Calu3 (cell line): ENCODE measurements around the gene OSMR. TPM values are rescaled to one million over a fixed set of nuclear protein-coding genes. Genes with fewer than 3 reads are reported as not detected.

Experiments used
- BruUV-seq: library from RNA; stranded (reverse); fragments of 400-500 nt; replicated peaks from 2 replicates; lab custom pipeline; 2021; lab: Mats Ljungman, UMichigan
- CTCF ChIA-PET: fragments of 300-600 bp; sonication (Branson Sonifier 250); formaldehyde crosslinking; loops from one replicate; lab custom pipeline; 2022; ENCODE audit warnings: antibody characterized with exemption; lab: Charles Lee
- DNase-seq: peaks from one replicate; pipeline ENCODE4 v3.0.0; 2022
- H3K27ac Mint-ChIP-seq: one replicate; pipeline ENCODE4 v1.8.0; 2022; ENCODE audit warnings: mixed read lengths; ENCODE audit not compliant: unreplicated experiment
- H3K27me3 Mint-ChIP-seq: one replicate; pipeline ENCODE4 v1.8.0; 2022; ENCODE audit warnings: mixed read lengths; ENCODE audit not compliant: unreplicated experiment
- H3K36me3 Mint-ChIP-seq: one replicate; pipeline ENCODE4 v1.8.0; 2022; ENCODE audit warnings: mild to moderate bottlenecking, moderate library complexity, mixed read lengths; ENCODE audit not compliant: insufficient read depth, unreplicated experiment
- H3K4me1 Mint-ChIP-seq: one replicate; pipeline ENCODE4 v1.8.0; 2022; ENCODE audit warnings: mild to moderate bottlenecking, low read depth, mixed read lengths; ENCODE audit not compliant: unreplicated experiment
- H3K4me3 Mint-ChIP-seq: one replicate; pipeline ENCODE4 v1.8.0; 2022; ENCODE audit warnings: mild to moderate bottlenecking, low read depth, moderate library complexity, mixed read lengths; ENCODE audit not compliant: unreplicated experiment
- H3K9me3 Mint-ChIP-seq: one replicate; pipeline ENCODE4 v1.8.0; 2022; ENCODE audit warnings: low read depth, mixed read lengths; ENCODE audit not compliant: unreplicated experiment
- intact Hi-C: fragments of 100-400 bp; cut with micrococcal nuclease; formaldehyde crosslinking; loops from one replicate; pipeline ENCODE4 v1.10.0; 2022; ENCODE audit not compliant: unreplicated experiment
- total RNA-seq: library from RNA; stranded (reverse); gene quantifications from 2 replicates; pipeline ENCODE4 v1.2.3, GENCODE V29; 2022
- TF ChIP-seq, protein P1 (sequence below): fragments of 200-600 bp; IDR thresholded peaks from one replicate; pipeline ENCODE4 v1.8.0; 2022; ENCODE audit warnings: antibody characterized with exemption; ENCODE audit not compliant: unreplicated experiment

OSMR gene
- total RNA-seq, 1 experiment from 2014 or later: 76.4 TPM

DNA sequence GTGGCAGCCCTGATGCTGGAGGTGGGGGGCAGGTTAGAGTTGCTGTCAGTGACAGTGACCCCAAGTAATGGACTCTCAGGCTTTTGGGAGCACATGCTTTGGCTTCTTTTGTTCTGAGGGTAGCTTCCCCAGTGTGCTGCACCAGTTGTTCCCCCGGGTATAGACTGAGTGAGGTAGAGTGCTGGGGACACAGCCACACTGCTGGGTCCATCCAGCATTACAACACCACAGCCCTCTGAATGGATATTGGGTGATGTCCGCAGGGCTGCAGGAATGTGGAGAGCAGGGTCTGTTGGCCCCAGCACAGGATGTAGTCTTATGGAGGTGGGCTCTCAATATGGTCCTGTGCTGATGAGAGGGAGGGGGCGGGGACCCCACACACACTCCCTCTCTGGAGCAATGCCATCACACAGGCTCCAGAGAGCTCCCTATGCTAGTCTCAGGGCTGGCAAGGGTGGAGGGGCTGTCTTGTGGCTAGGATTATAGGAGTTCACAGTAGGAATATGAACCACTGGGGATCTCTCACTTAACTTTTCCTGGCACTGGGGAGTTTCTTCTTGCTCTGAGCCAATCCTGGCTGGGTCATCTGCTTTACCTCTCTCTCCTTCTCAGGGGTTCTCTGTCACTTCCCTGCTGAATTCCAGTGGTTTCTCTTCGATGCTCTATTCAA, 20.7 kb downstream of the OSMR start:
- H3K4me1 Mint-ChIP-seq: peaks cover 63% of the 10 kb centered on the region
- intact Hi-C loops: no loop called here
- no peaks in the 10 kb centered on the region for H3K27me3 Mint-ChIP-seq
- H3K27ac Mint-ChIP-seq: peak overlapping the region; percentile 50
- no TSS peak for BruUV-seq
- peaks cover 8% of the 10 kb centered on the region for H3K9me3 Mint-ChIP-seq
- no peak overlapping the region for H3K4me3 Mint-ChIP-seq
- H3K36me3 Mint-ChIP-seq: peaks cover 25% of the 10 kb centered on the region
- TF ChIP-seq, protein P1, sequence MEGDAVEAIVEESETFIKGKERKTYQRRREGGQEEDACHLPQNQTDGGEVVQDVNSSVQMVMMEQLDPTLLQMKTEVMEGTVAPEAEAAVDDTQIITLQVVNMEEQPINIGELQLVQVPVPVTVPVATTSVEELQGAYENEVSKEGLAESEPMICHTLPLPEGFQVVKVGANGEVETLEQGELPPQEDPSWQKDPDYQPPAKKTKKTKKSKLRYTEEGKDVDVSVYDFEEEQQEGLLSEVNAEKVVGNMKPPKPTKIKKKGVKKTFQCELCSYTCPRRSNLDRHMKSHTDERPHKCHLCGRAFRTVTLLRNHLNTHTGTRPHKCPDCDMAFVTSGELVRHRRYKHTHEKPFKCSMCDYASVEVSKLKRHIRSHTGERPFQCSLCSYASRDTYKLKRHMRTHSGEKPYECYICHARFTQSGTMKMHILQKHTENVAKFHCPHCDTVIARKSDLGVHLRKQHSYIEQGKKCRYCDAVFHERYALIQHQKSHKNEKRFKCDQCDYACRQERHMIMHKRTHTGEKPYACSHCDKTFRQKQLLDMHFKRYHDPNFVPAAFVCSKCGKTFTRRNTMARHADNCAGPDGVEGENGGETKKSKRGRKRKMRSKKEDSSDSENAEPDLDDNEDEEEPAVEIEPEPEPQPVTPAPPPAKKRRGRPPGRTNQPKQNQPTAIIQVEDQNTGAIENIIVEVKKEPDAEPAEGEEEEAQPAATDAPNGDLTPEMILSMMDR: no peak
- DNase-seq: no peak
- CTCF ChIA-PET: interaction anchor here (0.8 kb wide), 1 partner anchor 13 kb away, joined by 3 read pairs; no protein-coding TSS in a partner anchor

DNA sequence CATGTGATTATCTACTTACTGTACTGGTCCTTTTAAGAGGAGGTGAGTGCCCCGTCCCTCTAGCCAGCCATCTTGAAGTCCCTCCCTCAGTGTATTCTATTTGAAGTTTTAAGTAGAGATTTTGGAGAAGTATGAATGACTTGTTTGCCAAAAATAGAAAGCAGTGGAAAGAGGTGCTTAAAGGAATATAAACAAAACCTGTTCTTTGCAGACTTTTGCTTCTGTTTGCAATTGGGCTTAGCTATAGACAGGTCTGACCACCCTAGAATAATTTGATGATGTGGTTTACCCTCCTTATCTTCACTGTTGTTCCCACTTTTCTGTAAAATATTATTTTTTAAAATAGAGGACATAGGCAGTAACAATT, 21.2 kb downstream of the OSMR start:
- H3K27me3 Mint-ChIP-seq: no peaks in the 10 kb centered on the region
- no peak overlapping the region for H3K4me3 Mint-ChIP-seq
- peaks cover 68% of the 10 kb centered on the region for H3K4me1 Mint-ChIP-seq
- intact Hi-C loops: no loop called here
- H3K9me3 Mint-ChIP-seq: peaks cover 8% of the 10 kb centered on the region
- DNase-seq: no peak
- H3K36me3 Mint-ChIP-seq: peaks cover 29% of the 10 kb centered on the region
- peak overlapping the region; percentile 50 for H3K27ac Mint-ChIP-seq
- no TSS peak for BruUV-seq
- TF ChIP-seq, protein P1: no peak
- CTCF ChIA-PET: interaction anchor here (0.8 kb wide), 1 partner anchor 13 kb away, joined by 3 read pairs; no protein-coding TSS in a partner anchor

DNA sequence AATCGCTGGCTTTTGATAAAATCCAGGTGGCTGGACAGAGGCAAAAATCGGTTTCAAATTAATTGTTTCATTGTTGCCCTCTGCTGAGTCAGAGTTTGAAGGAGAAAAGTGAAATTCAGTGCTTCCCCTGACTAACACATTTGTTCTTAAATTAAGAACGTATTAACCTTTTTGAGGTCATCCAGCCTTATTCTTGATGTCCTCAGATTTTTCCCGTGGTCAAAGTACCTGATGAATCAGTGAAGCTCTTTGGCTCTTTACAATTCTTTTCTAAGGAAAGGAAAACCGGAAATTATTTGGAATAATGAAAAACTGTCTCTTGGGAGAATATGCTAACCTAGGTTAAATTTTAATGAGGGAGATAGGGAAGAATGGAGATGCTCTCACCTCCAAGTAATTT, 21.6 kb downstream of the OSMR start:
- peaks cover 8% of the 10 kb centered on the region for H3K9me3 Mint-ChIP-seq
- no peak for DNase-seq
- BruUV-seq: no TSS peak
- intact Hi-C loops: no loop called here
- TF ChIP-seq, protein P1: no peak
- H3K4me1 Mint-ChIP-seq: peaks cover 72% of the 10 kb centered on the region
- peak overlapping the region; percentile 68 for H3K27ac Mint-ChIP-seq
- no peaks in the 10 kb centered on the region for H3K27me3 Mint-ChIP-seq
- no peak overlapping the region for H3K4me3 Mint-ChIP-seq
- peaks cover 33% of the 10 kb centered on the region for H3K36me3 Mint-ChIP-seq
- CTCF ChIA-PET: interaction anchor here (0.8 kb wide), 1 partner anchor 14 kb away, joined by 3 read pairs; no protein-coding TSS in a partner anchor

DNA sequence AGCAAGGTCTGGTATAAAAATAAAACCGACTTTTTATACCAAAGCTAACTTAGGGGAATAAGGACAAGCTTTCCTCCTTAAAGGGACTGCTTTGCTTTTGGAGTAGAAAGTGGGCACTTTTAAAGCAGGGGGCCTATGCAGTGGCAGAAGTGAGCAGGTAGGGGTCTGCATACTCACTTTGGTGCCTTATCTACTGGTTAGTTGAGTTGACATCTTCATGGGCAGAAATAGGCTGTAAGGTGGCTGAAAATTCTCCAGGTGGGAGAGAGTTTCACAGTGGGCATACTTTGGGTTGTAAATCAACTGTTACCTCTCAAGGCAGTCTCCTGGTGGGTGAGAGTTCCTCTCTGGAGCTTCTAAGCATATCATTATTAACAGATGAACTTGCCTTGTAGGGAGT, 24.8 kb downstream of the OSMR start:
- H3K9me3 Mint-ChIP-seq: peaks cover 3% of the 10 kb centered on the region
- H3K4me1 Mint-ChIP-seq: peaks cover 77% of the 10 kb centered on the region
- DNase-seq: no peak
- H3K4me3 Mint-ChIP-seq: no peak overlapping the region
- CTCF ChIA-PET: interaction anchor here (1.6 kb wide), 1 partner anchor 17 kb away, joined by 4 read pairs; no protein-coding TSS in a partner anchor
- TF ChIP-seq, protein P1: no peak
- intact Hi-C loops: no loop called here
- H3K36me3 Mint-ChIP-seq: peaks cover 40% of the 10 kb centered on the region
- no peaks in the 10 kb centered on the region for H3K27me3 Mint-ChIP-seq
- peak overlapping the region; percentile 94 for H3K27ac Mint-ChIP-seq
- BruUV-seq: no TSS peak
